Tibial nerve (tissue), 4 donors: ENCODE results near the gene CCDC120.

Source experiments
- EP300 ChIP-seq, 2 donors: sonication (generic); formaldehyde crosslinking; IDR thresholded peaks; one replicate each; pipeline ENCODE4 v1.6.1; 2017; ENCODE audit warnings: antibody characterized with exemption in 2 of 2, mild to moderate bottlenecking in 1 of 2
- POLR2A ChIP-seq, 2 donors: fragments of 450-650 bp; IDR thresholded peaks; one replicate each; pipeline ENCODE4 v1.6.1; 2017; ENCODE audit warnings: antibody characterized with exemption in 2 of 2, mild to moderate bottlenecking in 2 of 2, moderate library complexity in 2 of 2
- TF ChIP-seq, protein P1 (sequence below), 5 experiments: fragments of 200-600 bp in 3 of 5; fragments of 450-650 bp in 2 of 5; sonication (generic) in 3 of 5; IDR thresholded peaks; one replicate each; pipeline ENCODE4 v1.5.1; 2016 to 2019; ENCODE audit warnings: antibody characterized with exemption in 5 of 5, mild to moderate bottlenecking in 3 of 5, moderate library complexity in 2 of 5

- TF ChIP-seq POLR2A (IDR thresholded peaks at IDR 0.05) (no peak), EP300 (IDR thresholded peaks at IDR 0.05) (no peak)
- TF ChIP-seq, protein P1, sequence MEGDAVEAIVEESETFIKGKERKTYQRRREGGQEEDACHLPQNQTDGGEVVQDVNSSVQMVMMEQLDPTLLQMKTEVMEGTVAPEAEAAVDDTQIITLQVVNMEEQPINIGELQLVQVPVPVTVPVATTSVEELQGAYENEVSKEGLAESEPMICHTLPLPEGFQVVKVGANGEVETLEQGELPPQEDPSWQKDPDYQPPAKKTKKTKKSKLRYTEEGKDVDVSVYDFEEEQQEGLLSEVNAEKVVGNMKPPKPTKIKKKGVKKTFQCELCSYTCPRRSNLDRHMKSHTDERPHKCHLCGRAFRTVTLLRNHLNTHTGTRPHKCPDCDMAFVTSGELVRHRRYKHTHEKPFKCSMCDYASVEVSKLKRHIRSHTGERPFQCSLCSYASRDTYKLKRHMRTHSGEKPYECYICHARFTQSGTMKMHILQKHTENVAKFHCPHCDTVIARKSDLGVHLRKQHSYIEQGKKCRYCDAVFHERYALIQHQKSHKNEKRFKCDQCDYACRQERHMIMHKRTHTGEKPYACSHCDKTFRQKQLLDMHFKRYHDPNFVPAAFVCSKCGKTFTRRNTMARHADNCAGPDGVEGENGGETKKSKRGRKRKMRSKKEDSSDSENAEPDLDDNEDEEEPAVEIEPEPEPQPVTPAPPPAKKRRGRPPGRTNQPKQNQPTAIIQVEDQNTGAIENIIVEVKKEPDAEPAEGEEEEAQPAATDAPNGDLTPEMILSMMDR (IDR thresholded peaks at IDR 0.05): no peak
These were observed 37.6 kb downstream of the CCDC120 start for GRCh38 chrX:49096419-49096818.
